ENCODE data around the gene S100A8.

- no peak for TF ChIP-seq GATA2 (IDR thresholded peaks at IDR 0.05; ENCODE audit: low read depth, low read length)
- no peak for TF ChIP-seq GATA3 (IDR thresholded peaks at IDR 0.05; ENCODE audit: low read depth, low read length)
Observed at GRCh38 chr1:153400244-153400643, 9.4 kb upstream of the S100A8 start.

All from SH-SY5Y (cell line).